Measurements from ENCODE around the gene LINC01488.

LINC01488 gene

DNA sequence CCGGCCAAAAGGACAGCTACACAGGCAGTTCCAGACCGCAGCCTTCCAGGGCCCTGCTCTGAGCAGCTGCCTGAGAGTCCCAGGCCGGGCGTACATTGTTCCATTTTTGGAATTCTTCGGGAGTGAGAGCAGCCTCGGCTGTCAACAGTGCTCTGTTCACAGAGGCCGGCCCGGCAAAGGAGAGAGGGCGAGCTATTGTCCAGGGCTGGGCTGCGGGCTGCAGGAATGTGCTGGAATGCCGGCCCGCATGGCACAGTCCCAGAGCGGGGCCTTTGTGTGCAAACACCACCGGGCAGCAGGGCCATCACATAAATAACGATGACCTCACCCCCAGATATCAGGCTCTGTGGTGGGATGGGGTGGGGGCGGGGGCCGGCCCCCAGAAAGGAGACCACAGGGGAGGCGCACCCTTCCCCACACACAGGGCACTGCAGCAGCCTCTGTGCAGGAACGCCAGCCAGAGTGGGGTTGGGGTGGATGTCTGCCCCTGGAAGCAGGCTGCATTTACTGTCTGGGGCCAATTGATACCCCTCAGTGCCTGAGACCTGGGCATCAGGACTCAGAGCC, 15.8 kb downstream of the LINC01488 start:
- H3K4me1 ChIP-seq (ENCODE audit: control insufficient read depth, insufficient read depth, low read depth, low read length), result peaks cover 26% of the 10 kb centered on the region
- H3K27ac ChIP-seq (ENCODE audit: low read length, poor library complexity, severe bottlenecking), result peak overlapping the region; percentile 70
- WGBS, result 1% methylated on average over 10 of the region's 19 CpGs
- H3K9ac ChIP-seq (ENCODE audit: low read length), result no peak overlapping the region
- no peak overlapping the region for H3K4me3 ChIP-seq (ENCODE audit: insufficient read depth in 1 of 2, low read depth in 1 of 2, low read length in 2 of 2)
- H4K91ac ChIP-seq (ENCODE audit: low read length), result no peak overlapping the region
- H3K9me3 ChIP-seq (ENCODE audit: control insufficient read depth, low read length), result no peaks in the 10 kb centered on the region
- H2AK5ac ChIP-seq (ENCODE audit: low read length, severe bottlenecking), result peak overlapping the region; percentile 26
- H3K23ac ChIP-seq (ENCODE audit: low read length in 2 of 2), result no peak overlapping the region
- no peak overlapping the region for H2BK12ac ChIP-seq (ENCODE audit: low read length in 2 of 2)
- H2BK5ac ChIP-seq (ENCODE audit: low read depth, low read length, poor library complexity, severe bottlenecking), result peak overlapping the region; percentile 39
- H3K14ac ChIP-seq (ENCODE audit: low read length in 2 of 2), result no peak overlapping the region
- H2AFZ ChIP-seq (ENCODE audit: low read depth, low read length), result no peak overlapping the region
- H3K4me2 ChIP-seq (ENCODE audit: low read length, poor library complexity, severe bottlenecking), result peak overlapping the region; percentile 29
- DNase-seq, result peak; percentile 95
- H3K79me1 ChIP-seq (replicated peaks; ENCODE audit: low read length, poor library complexity, severe bottlenecking), result no peaks in the 10 kb centered on the region
- peaks cover 3 to 21% of the 10 kb centered on the region in 2 experiments for H3K27me3 ChIP-seq (ENCODE audit: control insufficient read depth in 1 of 2, insufficient read depth in 1 of 2, low read length in 2 of 2)
- H3K4ac ChIP-seq (ENCODE audit: low read depth in 1 of 2, low read length in 2 of 2), result no peak overlapping the region
- H2BK120ac ChIP-seq (ENCODE audit: low read depth, low read length), result no peak overlapping the region
- H3K18ac ChIP-seq (ENCODE audit: low read depth in 1 of 2, low read length in 2 of 2), result peak overlapping the region; percentile 37 to 85
- no peaks in the 10 kb centered on the region for H3K36me3 ChIP-seq (ENCODE audit: control insufficient read depth in 1 of 2, insufficient read depth in 2 of 2, low read depth in 1 of 2, low read length in 2 of 2)
- no peak overlapping the region for H2BK15ac ChIP-seq (ENCODE audit: low read depth, poor library complexity, severe bottlenecking)
- H4K8ac ChIP-seq (ENCODE audit: low read length), result no peak overlapping the region

DNA sequence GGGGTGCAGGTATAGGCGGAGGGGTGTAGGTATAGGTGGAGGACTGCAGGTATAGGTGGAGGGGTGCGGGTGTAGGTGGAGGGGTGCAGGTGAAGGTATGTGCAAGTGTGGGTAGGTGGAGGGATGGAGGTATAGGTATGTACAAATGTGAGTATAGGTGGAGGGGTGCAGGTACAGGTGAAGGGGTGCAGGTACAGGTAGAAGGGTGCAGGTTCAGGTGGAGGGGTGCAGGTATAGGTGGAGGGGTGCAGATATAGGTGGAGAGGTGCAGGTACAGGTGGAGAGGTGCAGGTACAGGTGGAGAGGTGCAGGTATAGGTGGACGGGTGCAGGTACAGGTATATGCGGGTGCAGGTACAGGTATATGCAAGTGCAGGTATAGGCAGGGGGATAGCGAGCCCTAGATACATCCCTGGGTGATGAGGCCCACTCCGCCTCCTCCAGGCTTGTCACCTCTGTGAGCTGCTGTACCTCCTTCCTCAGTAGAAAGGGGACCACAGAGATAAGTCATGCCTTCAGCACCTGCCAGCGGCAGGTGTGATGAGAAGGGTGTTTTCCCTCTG, 17.2 kb downstream of the LINC01488 start:
- Histone ChIP-seq H3K9me3 (ENCODE audit: control insufficient read depth, low read length) (no peaks in the 10 kb centered on the region), H3K18ac (ENCODE audit: low read depth in 1 of 2, low read length in 2 of 2) (no peak overlapping the region), H3K4me2 (ENCODE audit: low read length, poor library complexity, severe bottlenecking) (no peak overlapping the region), H2BK120ac (ENCODE audit: low read depth, low read length) (no peak overlapping the region), H3K27me3 (ENCODE audit: control insufficient read depth in 1 of 2, insufficient read depth in 1 of 2, low read length in 2 of 2) (peaks cover 0 to 18% of the 10 kb centered on the region in 2 experiments), H2BK12ac (ENCODE audit: low read length in 2 of 2) (no peak overlapping the region), H3K4ac (ENCODE audit: low read depth in 1 of 2, low read length in 2 of 2) (no peak overlapping the region), H2BK15ac (ENCODE audit: low read depth, poor library complexity, severe bottlenecking) (peak overlapping the region; percentile 8), H4K8ac (ENCODE audit: low read length) (no peak overlapping the region), H3K36me3 (ENCODE audit: control insufficient read depth in 1 of 2, insufficient read depth in 2 of 2, low read depth in 1 of 2, low read length in 2 of 2) (no peaks in the 10 kb centered on the region), H2AFZ (ENCODE audit: low read depth, low read length) (no peak overlapping the region), H3K27ac (ENCODE audit: low read length, poor library complexity, severe bottlenecking) (no peak overlapping the region), H3K79me1 (replicated peaks; ENCODE audit: low read length, poor library complexity, severe bottlenecking) (no peaks in the 10 kb centered on the region), H3K9ac (ENCODE audit: low read length) (no peak overlapping the region), H2BK5ac (ENCODE audit: low read depth, low read length, poor library complexity, severe bottlenecking) (no peak overlapping the region), H3K4me1 (ENCODE audit: control insufficient read depth, insufficient read depth, low read depth, low read length) (peaks cover 22% of the 10 kb centered on the region), H3K14ac (ENCODE audit: low read length in 2 of 2) (peak overlapping the region in 1 of 2 experiments; percentile 51), H4K91ac (ENCODE audit: low read length) (peak overlapping the region; percentile 15), H2AK5ac (ENCODE audit: low read length, severe bottlenecking) (no peak overlapping the region), H3K23ac (ENCODE audit: low read length in 2 of 2) (no peak overlapping the region), H3K4me3 (ENCODE audit: insufficient read depth in 1 of 2, low read depth in 1 of 2, low read length in 2 of 2) (no peak overlapping the region)
- no peak for DNase-seq
- WGBS, result 93% methylated on average over 5 of the region's 7 CpGs

DNA sequence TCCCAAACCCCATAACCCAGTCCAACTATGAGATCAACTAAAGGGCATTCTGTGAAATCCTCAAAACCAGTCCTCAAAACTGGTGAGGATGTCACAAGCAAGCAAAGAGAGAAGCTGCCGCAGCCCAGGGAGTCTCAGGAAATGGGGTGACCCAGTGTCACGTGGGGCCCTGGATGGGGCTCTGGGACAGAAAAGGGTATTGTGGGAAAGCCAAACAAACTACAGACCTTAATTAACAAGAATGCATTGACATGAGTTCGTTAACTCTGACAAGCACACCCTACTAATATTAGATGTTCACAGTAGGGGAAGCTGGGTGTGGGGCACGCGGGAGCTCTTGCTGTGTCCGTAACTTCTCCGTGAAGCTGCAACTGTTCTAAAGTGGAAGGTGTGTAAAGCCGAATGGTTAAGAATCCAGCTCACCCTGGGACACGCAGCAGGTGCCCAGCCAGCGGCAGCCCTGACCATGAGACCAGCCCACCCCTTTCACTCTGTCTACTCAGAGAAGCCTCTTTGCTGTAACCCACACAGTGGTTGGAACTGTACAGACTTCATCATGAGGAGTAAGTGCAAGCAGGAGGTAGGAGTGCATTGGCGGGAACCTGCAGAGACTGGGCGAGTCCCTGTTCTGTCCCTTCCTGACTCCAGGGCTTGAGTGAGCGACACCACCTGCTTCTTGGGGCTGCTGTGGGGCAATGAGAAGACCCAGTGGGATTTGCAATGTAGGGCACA, 17.9 kb downstream of the LINC01488 start:
- Histone ChIP-seq H3K79me1 (replicated peaks; ENCODE audit: low read length, poor library complexity, severe bottlenecking) (no peaks in the 10 kb centered on the region), H3K4ac (ENCODE audit: low read depth in 1 of 2, low read length in 2 of 2) (no peak overlapping the region), H4K8ac (ENCODE audit: low read length) (no peak overlapping the region), H3K36me3 (ENCODE audit: control insufficient read depth in 1 of 2, insufficient read depth in 2 of 2, low read depth in 1 of 2, low read length in 2 of 2) (no peaks in the 10 kb centered on the region), H3K14ac (ENCODE audit: low read length in 2 of 2) (no peak overlapping the region), H3K9ac (ENCODE audit: low read length) (no peak overlapping the region), H3K4me2 (ENCODE audit: low read length, poor library complexity, severe bottlenecking) (no peak overlapping the region), H2AFZ (ENCODE audit: low read depth, low read length) (no peak overlapping the region), H2AK5ac (ENCODE audit: low read length, severe bottlenecking) (no peak overlapping the region), H4K91ac (ENCODE audit: low read length) (no peak overlapping the region), H2BK12ac (ENCODE audit: low read length in 2 of 2) (peak overlapping the region in 1 of 2 experiments; percentile 47), H2BK15ac (ENCODE audit: low read depth, poor library complexity, severe bottlenecking) (no peak overlapping the region), H3K4me1 (ENCODE audit: control insufficient read depth, insufficient read depth, low read depth, low read length) (peaks cover 22% of the 10 kb centered on the region), H3K18ac (ENCODE audit: low read depth in 1 of 2, low read length in 2 of 2) (peak overlapping the region in 1 of 2 experiments; percentile 4), H3K27me3 (ENCODE audit: control insufficient read depth in 1 of 2, insufficient read depth in 1 of 2, low read length in 2 of 2) (peaks cover 0 to 16% of the 10 kb centered on the region in 2 experiments), H2BK5ac (ENCODE audit: low read depth, low read length, poor library complexity, severe bottlenecking) (no peak overlapping the region), H3K27ac (ENCODE audit: low read length, poor library complexity, severe bottlenecking) (no peak overlapping the region), H2BK120ac (ENCODE audit: low read depth, low read length) (no peak overlapping the region), H3K9me3 (ENCODE audit: control insufficient read depth, low read length) (no peaks in the 10 kb centered on the region), H3K23ac (ENCODE audit: low read length in 2 of 2) (no peak overlapping the region), H3K4me3 (ENCODE audit: insufficient read depth in 1 of 2, low read depth in 1 of 2, low read length in 2 of 2) (no peak overlapping the region)
- 81% methylated on average over 9 of the region's 13 CpGs for WGBS
- DNase-seq, result peak; percentile 20

DNA sequence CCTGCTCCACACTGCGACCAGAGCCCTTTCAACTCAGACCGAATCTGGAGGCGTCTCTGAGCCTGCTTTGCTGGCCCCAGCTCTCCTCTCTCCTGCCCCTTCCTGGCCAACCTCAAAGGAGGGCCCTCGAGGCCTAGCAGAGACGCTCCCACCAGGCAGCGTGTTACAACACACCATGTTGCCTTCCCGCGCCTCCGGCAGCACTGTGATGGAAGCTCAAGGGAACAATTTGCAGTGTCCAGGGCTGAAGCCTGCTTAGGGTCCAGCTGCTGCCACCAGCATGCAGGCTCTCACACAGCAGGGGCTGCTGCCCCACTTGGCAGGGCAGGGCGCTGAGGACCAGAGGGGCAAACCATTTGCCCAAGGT, 18.4 kb downstream of the LINC01488 start:
- no peak overlapping the region for H2BK120ac ChIP-seq (ENCODE audit: low read depth, low read length)
- H3K18ac ChIP-seq (ENCODE audit: low read depth in 1 of 2, low read length in 2 of 2), result peak overlapping the region in 1 of 2 experiments; percentile 4
- H3K27ac ChIP-seq (ENCODE audit: low read length, poor library complexity, severe bottlenecking), result no peak overlapping the region
- no peak overlapping the region for H3K23ac ChIP-seq (ENCODE audit: low read length in 2 of 2)
- no peak overlapping the region for H2AK5ac ChIP-seq (ENCODE audit: low read length, severe bottlenecking)
- no peak overlapping the region for H4K91ac ChIP-seq (ENCODE audit: low read length)
- 84% methylated on average over 10 of the region's 10 CpGs for WGBS
- H3K79me1 ChIP-seq (replicated peaks; ENCODE audit: low read length, poor library complexity, severe bottlenecking), result no peaks in the 10 kb centered on the region
- no peak overlapping the region for H2BK5ac ChIP-seq (ENCODE audit: low read depth, low read length, poor library complexity, severe bottlenecking)
- peaks cover 22% of the 10 kb centered on the region for H3K4me1 ChIP-seq (ENCODE audit: control insufficient read depth, insufficient read depth, low read depth, low read length)
- no peak overlapping the region for H3K4ac ChIP-seq (ENCODE audit: low read depth in 1 of 2, low read length in 2 of 2)
- no peak overlapping the region for H2BK15ac ChIP-seq (ENCODE audit: low read depth, poor library complexity, severe bottlenecking)
- H3K9me3 ChIP-seq (ENCODE audit: control insufficient read depth, low read length), result no peaks in the 10 kb centered on the region
- H2BK12ac ChIP-seq (ENCODE audit: low read length in 2 of 2), result peak overlapping the region; percentile 12 to 47
- peak; percentile 26 for DNase-seq
- H3K9ac ChIP-seq (ENCODE audit: low read length), result no peak overlapping the region
- no peak overlapping the region for H3K4me3 ChIP-seq (ENCODE audit: insufficient read depth in 1 of 2, low read depth in 1 of 2, low read length in 2 of 2)
- no peak overlapping the region for H3K4me2 ChIP-seq (ENCODE audit: low read length, poor library complexity, severe bottlenecking)
- H2AFZ ChIP-seq (ENCODE audit: low read depth, low read length), result no peak overlapping the region
- no peaks in the 10 kb centered on the region for H3K36me3 ChIP-seq (ENCODE audit: control insufficient read depth in 1 of 2, insufficient read depth in 2 of 2, low read depth in 1 of 2, low read length in 2 of 2)
- H3K14ac ChIP-seq (ENCODE audit: low read length in 2 of 2), result no peak overlapping the region
- H4K8ac ChIP-seq (ENCODE audit: low read length), result no peak overlapping the region
- H3K27me3 ChIP-seq (ENCODE audit: control insufficient read depth in 1 of 2, insufficient read depth in 1 of 2, low read length in 2 of 2), result peaks cover 0 to 16% of the 10 kb centered on the region in 2 experiments
